Embryonic facial prominence (tissue), 1 donor: Measurements from ENCODE around the gene SLC16A4.
"Not testable (repeated sequence)": the region's sequence is repeated elsewhere in the genome, so short reads cannot be mapped to it uniquely, and the experiment has no call there.

Experiments
- DNase-seq: peaks from one replicate; pipeline ENCODE4 v3.0.0-alpha.2; 2016; ENCODE audit errors: extremely low spot score

The SLC16A4 gene

GRCh38 chr1:110408488-110408887 is 17.7 kb upstream of the SLC16A4 start:
- no peak for DNase-seq

GRCh38 chr1:110407260-110408210 is 16.7 kb upstream of the SLC16A4 start, which contains the start of gene LAMTOR5:
Gene LAMTOR5 (minus strand): TSS chr1:110407694. CDS start chr1:110407620, 74 bp downstream.
- DNase-seq, result peak; percentile 85

- DNase-seq, result not testable (repeated sequence)
Measured at GRCh38 chr1:110406407-110406806, 15.6 kb upstream of the SLC16A4 start.

- DNase-seq, result no peak
Measured at GRCh38 chr1:110404401-110404800, 13.6 kb upstream of the SLC16A4 start.

- DNase-seq, result no peak
Measured at GRCh38 chr1:110403805-110404204, 13.0 kb upstream of the SLC16A4 start.

GRCh38 chr1:110396259-110396958 is 5.6 kb upstream of the SLC16A4 start:
- not testable (repeated sequence) for DNase-seq

GRCh38 chr1:110394493-110394820 is 3.6 kb upstream of the SLC16A4 start:
- DNase-seq, result no peak

GRCh38 chr1:110393691-110394492 is 3.1 kb upstream of the SLC16A4 start:
- no peak for DNase-seq

- DNase-seq, result no peak
Measured at GRCh38 chr1:110393286-110393685, 2.5 kb upstream of the SLC16A4 start.

- DNase-seq, result peak; percentile 42
Measured at GRCh38 chr1:110390096-110390495, 730 bp downstream of the SLC16A4 start.

GRCh38 chr1:110387048-110387754 is 3.6 kb downstream of the SLC16A4 start:
- no peak for DNase-seq

- no peak for DNase-seq
Measured at GRCh38 chr1:110385369-110385768, 5.5 kb downstream of the SLC16A4 start.

- DNase-seq, result no peak
Measured at GRCh38 chr1:110384581-110385321, 6.1 kb downstream of the SLC16A4 start.

- DNase-seq, result no peak
Measured at GRCh38 chr1:110383251-110383990, 7.4 kb downstream of the SLC16A4 start.

- DNase-seq, result no peak
Measured at GRCh38 chr1:110380672-110381283, 10.0 kb downstream of the SLC16A4 start.

- DNase-seq, result no peak
Measured at GRCh38 chr1:110375490-110375889, 15.3 kb downstream of the SLC16A4 start.

- DNase-seq, result no peak
Measured at GRCh38 chr1:110370827-110371226, 20.0 kb downstream of the SLC16A4 start.

- DNase-seq, result no peak
Measured at GRCh38 chr1:110364221-110364620, 26.6 kb downstream of the SLC16A4 start.

- DNase-seq, result no peak
Measured at GRCh38 chr1:110361856-110362255, 29.0 kb downstream of the SLC16A4 start.
